ENCODE measurements around the gene SEMA5A. TPM values are rescaled to one million over a fixed set of nuclear protein-coding genes. Genes with fewer than 3 reads are reported as not detected.
"Not testable (repeated sequence)": the region's sequence is repeated elsewhere in the genome, so short reads cannot be mapped to it uniquely, and the experiment has no call there.

SEMA5A gene
- polyA plus RNA-seq, 3 donors: not detected

DNA sequence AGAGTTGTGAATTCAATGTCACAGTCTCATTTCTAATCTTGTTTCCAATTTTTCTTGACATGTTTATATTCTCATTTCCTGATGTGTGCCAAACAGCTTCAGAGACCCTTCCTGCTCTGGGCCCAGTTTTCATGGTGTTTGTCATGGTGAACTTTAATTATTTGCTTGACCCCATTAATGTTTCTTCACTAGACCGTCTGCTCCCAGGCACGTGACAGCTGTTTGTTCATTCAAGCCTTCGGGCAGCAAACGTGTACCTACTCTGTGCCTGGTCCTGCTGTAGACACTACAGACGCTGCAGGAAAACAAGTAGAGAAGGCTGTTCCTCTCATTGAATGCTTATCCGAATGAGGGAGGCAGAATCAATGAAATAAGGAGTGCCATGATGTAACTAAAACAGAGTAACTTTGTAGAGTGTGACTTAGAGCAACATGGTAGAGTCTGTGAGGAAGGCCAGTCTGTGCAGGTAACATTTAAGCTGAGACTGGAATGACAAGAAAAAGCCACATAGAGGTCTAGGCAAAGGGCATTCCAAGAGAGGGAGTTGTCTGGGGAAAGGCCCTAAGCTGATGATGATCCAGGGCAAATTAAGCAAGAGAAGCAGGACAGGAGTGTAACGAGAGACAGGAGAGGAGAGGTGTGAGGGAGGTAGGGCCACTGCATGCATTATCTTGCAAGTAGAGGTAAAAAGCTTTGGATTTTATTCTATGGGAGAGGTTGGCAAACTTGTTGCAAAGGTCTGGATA, 191.4 kb downstream of the SEMA5A start:
- H3K79me2 ChIP-seq (ENCODE audit: insufficient read depth, low read length): no peaks in the 10 kb centered on the region
- H3K9ac ChIP-seq (ENCODE audit: insufficient read depth, low read length, poor library complexity, severe bottlenecking): no peak overlapping the region
- peaks cover 0 to 4% (median 2%) of the 10 kb centered on the region in 7 donors for H3K9me3 Mint-ChIP-seq
- H3K27me3 ChIP-seq (ENCODE audit: control insufficient read depth in 2 of 2, insufficient read depth in 2 of 2, low read length in 2 of 2): no peaks in the 10 kb centered on the region
- intact Hi-C loops (cut with micrococcal nuclease): no loop called here
- H3K4me1 Mint-ChIP-seq: no peaks in the 10 kb centered on the region
- no peaks in the 10 kb centered on the region for H3K9me3 ChIP-seq (replicated peaks in 1 of 2; ENCODE audit: control insufficient read depth in 1 of 2, insufficient read depth in 1 of 2, low read length in 2 of 2)
- H2AFZ ChIP-seq (ENCODE audit: insufficient read depth, low read depth, low read length, poor library complexity, severe bottlenecking): no peak overlapping the region
- H3K27ac ChIP-seq (ENCODE audit: low read depth in 1 of 2, low read length in 2 of 2): no peak overlapping the region
- no peak overlapping the region for H3K27ac Mint-ChIP-seq
- no peaks in the 10 kb centered on the region for H4K20me1 ChIP-seq (ENCODE audit: insufficient read depth, low read length)
- H3K36me3 ChIP-seq (replicated peaks in 1 of 2; ENCODE audit: control insufficient read depth in 1 of 2, insufficient read depth in 2 of 2, low read length in 2 of 2): no peaks in the 10 kb centered on the region
- 93% methylated on average over 7 of the region's 7 CpGs for WGBS (ENCODE audit: insufficient coverage)
- no peaks in the 10 kb centered on the region for H3K4me1 ChIP-seq (ENCODE audit: control insufficient read depth in 1 of 2, insufficient read depth in 2 of 2, low read length in 2 of 2)
- no peak for DNase-seq
- peaks cover 0 to 3% (median 2%) of the 10 kb centered on the region in 3 donors for H3K27me3 Mint-ChIP-seq (ENCODE audit: low read depth in 3 of 3)
- H3K4me3 ChIP-seq (replicated peaks in 1 of 3; ENCODE audit: low read depth in 2 of 3, low read length in 3 of 3): no peak overlapping the region
- H3K4me2 ChIP-seq (replicated peaks; ENCODE audit: extremely low read depth, low read length, poor library complexity, severe bottlenecking): no peak overlapping the region
- H3K36me3 Mint-ChIP-seq: no peaks in the 10 kb centered on the region
- no peak overlapping the region for H3K4me3 Mint-ChIP-seq
- TF ChIP-seq, protein P1, sequence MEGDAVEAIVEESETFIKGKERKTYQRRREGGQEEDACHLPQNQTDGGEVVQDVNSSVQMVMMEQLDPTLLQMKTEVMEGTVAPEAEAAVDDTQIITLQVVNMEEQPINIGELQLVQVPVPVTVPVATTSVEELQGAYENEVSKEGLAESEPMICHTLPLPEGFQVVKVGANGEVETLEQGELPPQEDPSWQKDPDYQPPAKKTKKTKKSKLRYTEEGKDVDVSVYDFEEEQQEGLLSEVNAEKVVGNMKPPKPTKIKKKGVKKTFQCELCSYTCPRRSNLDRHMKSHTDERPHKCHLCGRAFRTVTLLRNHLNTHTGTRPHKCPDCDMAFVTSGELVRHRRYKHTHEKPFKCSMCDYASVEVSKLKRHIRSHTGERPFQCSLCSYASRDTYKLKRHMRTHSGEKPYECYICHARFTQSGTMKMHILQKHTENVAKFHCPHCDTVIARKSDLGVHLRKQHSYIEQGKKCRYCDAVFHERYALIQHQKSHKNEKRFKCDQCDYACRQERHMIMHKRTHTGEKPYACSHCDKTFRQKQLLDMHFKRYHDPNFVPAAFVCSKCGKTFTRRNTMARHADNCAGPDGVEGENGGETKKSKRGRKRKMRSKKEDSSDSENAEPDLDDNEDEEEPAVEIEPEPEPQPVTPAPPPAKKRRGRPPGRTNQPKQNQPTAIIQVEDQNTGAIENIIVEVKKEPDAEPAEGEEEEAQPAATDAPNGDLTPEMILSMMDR (IDR thresholded peaks at IDR 0.05): no peak

DNA sequence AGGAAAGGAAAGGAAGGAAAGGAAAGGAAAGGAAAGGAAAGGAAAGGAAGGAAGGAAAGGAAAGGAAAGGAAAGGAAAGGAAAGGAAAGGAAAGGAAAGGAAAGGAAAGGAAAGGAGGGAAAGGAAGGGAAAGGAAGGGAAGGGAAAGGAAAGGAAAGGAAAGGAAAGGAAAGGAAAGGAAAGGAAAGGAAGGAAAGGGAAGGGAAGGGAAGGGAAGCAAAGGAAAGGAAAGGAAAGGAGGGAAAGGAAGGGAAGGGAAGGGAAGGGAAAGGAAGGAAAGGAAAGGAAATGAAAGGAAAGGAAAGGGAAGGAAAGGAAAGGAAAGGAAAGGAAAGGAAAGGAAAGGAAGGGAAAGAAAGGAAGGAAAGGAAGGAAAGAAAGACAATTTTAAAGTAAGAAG, 192.8 kb downstream of the SEMA5A start:
- H3K4me1 Mint-ChIP-seq; H3K27ac Mint-ChIP-seq; H3K4me2 ChIP-seq (replicated peaks; ENCODE audit: extremely low read depth, low read length, poor library complexity, severe bottlenecking); H3K4me1 ChIP-seq (ENCODE audit: control insufficient read depth in 1 of 2, insufficient read depth in 2 of 2, low read length in 2 of 2); H3K9me3 ChIP-seq (replicated peaks in 1 of 2; ENCODE audit: control insufficient read depth in 1 of 2, insufficient read depth in 1 of 2, low read length in 2 of 2); DNase-seq; H4K20me1 ChIP-seq (ENCODE audit: insufficient read depth, low read length); H2AFZ ChIP-seq (ENCODE audit: insufficient read depth, low read depth, low read length, poor library complexity, severe bottlenecking); H3K27me3 Mint-ChIP-seq (ENCODE audit: low read depth in 3 of 3); H3K36me3 ChIP-seq (replicated peaks in 1 of 2; ENCODE audit: control insufficient read depth in 1 of 2, insufficient read depth in 2 of 2, low read length in 2 of 2); H3K4me3 ChIP-seq (replicated peaks in 1 of 3; ENCODE audit: low read depth in 2 of 3, low read length in 3 of 3); H3K9me3 Mint-ChIP-seq; H3K27ac ChIP-seq (ENCODE audit: low read depth in 1 of 2, low read length in 2 of 2); H3K36me3 Mint-ChIP-seq; intact Hi-C loops (cut with micrococcal nuclease); H3K9ac ChIP-seq (ENCODE audit: insufficient read depth, low read length, poor library complexity, severe bottlenecking); H3K79me2 ChIP-seq (ENCODE audit: insufficient read depth, low read length); H3K4me3 Mint-ChIP-seq; H3K27me3 ChIP-seq (ENCODE audit: control insufficient read depth in 2 of 2, insufficient read depth in 2 of 2, low read length in 2 of 2): not testable (repeated sequence)
